GM03348 (cell line): ENCODE data around the gene ZNF774.
"Not testable (repeated sequence)": the region's sequence is repeated elsewhere in the genome, so short reads cannot be mapped to it uniquely, and the experiment has no call there.

Source experiments
- DNase-seq: peaks from one replicate; pipeline ENCODE4 v3.0.0; 2012; ENCODE audit warnings: low spot score

Gene ZNF774

DNA sequence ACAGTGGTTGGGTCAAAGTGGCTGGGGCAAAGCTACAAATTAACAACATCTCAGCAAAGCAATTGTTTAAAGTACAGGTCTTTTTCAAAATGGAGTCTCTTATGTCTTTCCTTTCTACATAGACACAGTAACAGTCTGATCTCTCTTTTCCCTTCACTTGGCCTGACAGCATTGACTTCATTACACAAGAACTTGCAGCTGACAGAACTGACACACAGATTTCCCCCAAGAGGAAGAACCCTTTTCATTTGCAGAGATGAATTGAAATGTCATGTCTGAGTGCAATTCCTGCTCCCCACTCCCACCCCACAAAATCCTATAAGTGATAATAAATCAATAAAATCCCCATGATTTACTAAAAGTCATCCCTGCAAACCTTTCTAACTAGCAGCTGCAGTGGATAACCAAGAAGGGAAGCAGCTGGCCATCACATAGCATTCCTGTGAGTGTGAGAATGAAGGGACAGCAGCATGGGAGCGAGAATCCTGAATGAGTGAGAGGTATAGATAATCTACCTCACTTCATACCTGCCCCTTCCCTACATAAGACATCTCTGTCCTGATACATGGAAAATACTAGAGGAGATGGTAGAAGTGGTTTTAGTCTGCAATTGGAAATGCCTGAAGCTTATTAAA is 4.5 kb upstream of the ZNF774 start:
- DNase-seq, result not testable (repeated sequence)

DNA sequence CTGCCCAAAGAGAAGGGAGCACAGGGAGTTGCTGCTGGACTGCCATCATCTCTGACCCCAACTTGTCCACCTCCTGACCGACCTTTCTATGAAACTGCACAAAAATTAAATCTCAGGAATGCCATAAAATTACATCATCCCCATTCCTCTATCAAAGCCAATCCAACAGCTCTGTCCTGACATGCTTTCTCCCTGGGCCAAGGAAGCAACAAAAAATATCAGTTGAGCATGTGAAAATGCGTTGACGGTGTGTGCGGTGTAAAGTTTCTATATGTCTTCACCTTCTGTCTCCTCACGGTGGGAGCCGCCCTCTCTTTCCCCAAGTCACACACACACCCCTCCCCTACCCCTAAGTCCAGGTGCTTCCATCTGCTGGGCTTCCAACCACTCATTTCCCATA is 3.6 kb upstream of the ZNF774 start:
- no peak for DNase-seq

DNA sequence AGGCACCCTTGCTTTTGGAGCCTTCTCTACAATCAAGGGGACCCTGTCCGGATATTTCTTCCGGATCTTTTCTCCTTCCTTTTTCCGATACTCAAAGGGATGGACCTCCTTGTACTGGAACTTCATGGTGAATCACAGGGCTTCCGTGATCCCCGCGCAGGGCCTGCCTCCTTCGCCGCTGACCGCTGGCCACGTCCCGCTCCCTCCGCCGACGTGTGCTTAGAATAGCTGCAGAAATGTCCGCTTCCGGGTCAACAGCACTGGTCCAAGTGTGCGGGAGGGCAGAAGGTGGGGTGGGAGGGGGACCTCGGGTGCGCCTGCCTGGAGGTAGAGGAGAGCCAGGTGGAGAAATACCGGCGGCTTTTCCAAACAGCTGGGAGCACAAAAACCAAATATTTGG is 3.0 kb upstream of the ZNF774 start:
- no peak for DNase-seq

DNA sequence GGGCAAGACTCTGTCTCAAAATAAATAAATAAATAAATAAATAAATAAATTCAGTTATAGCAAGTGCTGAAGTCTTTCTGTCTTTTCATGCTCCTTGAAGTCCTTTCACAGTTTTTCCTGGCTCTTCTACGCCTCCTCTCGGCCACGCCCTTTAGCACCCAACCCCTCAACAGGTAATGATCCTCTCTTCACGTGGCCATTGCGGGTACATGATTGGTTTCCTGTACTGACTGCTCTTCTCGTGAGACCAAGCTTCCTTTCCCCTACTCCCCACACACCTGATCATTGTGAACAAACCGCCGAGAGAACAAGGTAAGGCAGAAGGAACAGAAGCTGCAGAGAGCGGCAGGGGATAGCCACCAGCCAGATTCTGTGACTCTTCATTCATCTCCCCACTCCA is 2.3 kb upstream of the ZNF774 start:
- DNase-seq, result no peak

DNA sequence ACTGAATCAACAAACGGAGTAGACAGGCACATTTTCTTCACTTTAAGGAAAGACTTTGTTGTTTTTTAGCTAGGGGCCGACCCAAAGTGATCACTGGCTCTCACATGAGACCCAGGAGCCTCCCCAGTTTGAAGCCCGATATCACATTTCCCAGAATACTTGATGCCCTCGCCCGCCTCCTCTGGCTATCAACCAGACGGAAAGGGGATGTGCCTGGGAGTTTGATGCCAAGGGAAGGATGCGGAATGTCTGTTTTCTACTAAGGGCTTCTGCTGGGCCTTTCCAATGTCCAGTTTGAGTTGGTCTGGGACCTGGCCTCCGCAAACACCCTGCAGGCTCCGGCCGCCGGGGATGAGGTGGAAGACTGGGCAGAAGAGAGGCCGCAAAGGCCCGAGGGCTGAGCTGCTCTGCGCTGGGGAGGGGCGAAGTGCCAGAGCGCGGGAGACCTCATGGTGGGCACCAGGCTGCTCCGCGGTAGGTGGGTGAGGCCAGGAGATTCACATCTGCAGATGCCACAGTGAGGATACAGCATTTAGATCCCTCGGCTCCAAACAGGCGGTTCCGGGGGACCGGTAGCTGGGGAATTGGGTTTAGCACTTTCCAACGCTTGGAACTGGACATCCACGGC is 491 bp upstream of the ZNF774 start:
- peak; percentile 18 for DNase-seq

GRCh38 chr15:90354986-90355385 is 2.9 kb downstream of the ZNF774 start:
- DNase-seq, result no peak

DNA sequence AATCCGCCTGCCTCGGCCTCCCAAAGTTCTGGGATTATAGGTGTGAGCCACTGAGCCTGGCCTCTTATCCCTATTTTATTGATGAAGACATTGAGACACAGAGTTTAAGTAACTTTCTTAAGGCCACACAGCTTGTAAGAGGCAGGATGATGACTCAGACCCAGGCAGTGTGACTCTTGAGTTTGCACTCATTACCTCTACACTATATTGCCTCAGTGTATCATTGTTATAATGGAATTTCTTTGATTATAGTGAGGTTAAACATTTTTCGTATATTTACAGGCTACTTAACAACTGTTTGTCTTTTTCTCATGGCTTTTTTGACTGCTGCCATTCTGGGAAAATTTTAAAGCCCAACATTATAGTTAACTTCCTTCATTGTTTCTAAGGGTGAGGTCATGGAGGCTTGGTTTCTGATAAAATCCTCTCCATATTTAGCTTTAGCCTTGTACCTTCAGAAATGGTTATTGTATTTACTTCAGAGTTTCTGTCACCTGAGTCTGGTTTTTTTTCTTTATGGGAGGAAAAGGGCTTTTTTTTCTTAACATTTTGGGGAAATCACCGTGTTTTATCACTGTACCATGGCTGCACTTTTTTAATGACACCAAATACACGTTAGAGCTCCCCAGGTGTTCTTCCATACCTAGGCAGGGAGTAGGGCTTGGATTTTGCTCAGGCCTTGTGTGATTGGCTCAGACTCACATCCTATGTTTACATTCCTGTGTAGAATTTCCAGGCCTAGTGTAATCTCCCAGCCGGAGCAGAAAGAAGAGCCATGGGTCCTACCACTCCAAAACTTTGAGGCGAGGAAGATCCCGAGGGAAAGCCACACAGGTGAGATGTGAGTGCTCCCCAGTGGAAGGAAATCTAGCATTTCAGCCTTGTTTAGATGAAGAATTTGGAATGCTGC is 6.3 kb downstream of the ZNF774 start:
- peak; percentile 28 for DNase-seq

DNA sequence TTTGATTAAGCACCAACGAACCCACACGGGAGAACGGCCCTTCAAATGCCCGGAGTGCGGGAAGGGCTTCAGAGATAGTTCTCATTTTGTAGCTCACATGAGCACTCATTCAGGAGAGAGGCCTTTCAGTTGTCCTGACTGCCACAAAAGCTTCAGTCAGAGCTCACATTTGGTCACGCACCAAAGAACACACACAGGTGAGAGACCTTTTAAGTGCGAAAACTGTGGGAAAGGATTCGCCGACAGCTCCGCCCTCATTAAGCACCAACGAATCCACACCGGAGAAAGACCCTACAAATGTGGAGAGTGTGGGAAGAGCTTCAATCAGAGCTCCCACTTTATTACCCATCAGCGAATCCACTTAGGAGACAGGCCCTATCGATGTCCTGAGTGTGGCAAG is 8.7 kb downstream of the ZNF774 start:
- DNase-seq, result no peak

DNA sequence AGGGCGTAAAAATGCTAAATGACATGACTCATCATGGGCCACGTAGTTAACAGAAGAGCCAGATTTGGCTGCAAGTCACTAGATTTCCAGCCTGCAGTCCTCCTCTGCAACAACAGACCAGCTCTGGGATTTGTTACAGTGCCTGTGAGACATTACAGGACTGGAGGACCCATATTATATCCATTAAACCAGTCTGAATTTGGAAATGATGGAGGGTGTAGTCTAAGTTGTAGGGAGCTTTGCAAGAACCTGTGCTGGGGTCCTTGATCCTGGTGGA is 10.8 kb downstream of the ZNF774 start:
- DNase-seq, result peak; percentile 81

- DNase-seq, result peak; percentile 65
Measured at GRCh38 chr15:90364251-90364650, 12.2 kb downstream of the ZNF774 start.

GRCh38 chr15:90365414-90366055 is 13.5 kb downstream of the ZNF774 start:
- no peak for DNase-seq

- DNase-seq, result peak; percentile 54
Measured at GRCh38 chr15:90367576-90367975, 15.5 kb downstream of the ZNF774 start.

GRCh38 chr15:90375071-90375470 is 23.0 kb downstream of the ZNF774 start:
- no peak for DNase-seq

- DNase-seq, result no peak
Measured at GRCh38 chr15:90376789-90377188, 24.7 kb downstream of the ZNF774 start.

- no peak for DNase-seq
Measured at GRCh38 chr15:90379263-90379662, 27.2 kb downstream of the ZNF774 start.

DNA sequence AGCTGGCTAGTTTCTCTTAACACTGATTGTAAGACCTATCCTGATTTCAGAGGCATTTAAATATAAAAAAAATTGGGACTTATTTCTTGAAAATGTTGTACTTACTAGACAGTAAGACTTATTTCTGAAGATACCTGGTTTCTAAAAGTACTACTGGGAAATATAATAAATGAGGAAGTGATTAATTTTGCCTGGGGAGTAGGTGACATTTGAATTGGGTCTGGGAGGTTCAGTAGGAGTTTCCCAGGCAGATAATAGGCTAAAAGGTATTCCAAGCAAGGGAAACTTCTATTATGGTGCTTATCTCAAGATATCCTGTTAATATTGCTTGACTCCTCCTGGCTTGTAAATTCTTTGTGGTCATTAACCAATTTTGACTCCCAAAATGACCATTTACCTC is 29.4 kb downstream of the ZNF774 start:
- no peak for DNase-seq

DNA sequence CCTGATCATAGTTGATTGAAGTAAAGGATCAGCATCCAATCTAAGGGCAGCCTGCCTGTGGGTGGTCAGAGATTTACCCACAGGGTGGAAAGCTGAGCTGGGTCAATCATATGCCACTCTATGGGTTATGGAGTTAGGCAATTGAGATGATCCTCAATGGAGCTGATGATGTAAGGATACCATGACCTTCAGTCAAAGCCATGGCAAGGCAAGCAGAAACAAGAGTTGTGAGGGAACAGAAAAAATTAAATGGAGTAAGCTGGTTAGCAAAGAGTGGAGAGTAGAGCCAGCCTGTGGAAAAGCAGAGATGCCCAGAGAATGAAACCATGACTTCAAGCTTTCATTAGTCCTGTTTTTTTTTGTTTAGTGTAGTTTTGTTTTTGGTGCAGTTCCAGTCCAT is 30.2 kb downstream of the ZNF774 start:
- no peak for DNase-seq

DNA sequence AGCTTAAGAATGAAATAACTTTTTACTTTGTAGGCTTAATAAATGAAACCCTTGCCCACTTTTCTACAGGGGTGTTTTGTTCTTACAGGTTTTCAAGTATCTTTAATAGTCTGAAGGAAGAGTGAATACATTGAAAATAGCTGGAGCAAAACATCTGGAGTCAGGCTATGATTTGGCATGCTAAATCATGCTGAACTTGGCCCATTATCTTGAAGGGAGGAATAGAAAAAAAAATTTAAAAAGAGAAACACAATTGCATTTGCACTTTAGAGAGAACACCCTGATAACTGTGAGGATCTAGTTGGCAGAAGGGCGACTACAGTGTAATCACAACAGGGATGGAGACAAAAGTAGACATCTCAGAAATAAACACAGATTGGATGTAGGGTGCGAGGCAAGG is 34.1 kb downstream of the ZNF774 start:
- no peak for DNase-seq

- peak; percentile 98 for DNase-seq
Measured at GRCh38 chr15:90387534-90388461, 35.7 kb downstream of the ZNF774 start, which contains the start of gene IQGAP1. Gene IQGAP1, plus strand, starts transcription at chr15:90388242. Its CDS starts 100 bp downstream, at chr15:90388342.

DNA sequence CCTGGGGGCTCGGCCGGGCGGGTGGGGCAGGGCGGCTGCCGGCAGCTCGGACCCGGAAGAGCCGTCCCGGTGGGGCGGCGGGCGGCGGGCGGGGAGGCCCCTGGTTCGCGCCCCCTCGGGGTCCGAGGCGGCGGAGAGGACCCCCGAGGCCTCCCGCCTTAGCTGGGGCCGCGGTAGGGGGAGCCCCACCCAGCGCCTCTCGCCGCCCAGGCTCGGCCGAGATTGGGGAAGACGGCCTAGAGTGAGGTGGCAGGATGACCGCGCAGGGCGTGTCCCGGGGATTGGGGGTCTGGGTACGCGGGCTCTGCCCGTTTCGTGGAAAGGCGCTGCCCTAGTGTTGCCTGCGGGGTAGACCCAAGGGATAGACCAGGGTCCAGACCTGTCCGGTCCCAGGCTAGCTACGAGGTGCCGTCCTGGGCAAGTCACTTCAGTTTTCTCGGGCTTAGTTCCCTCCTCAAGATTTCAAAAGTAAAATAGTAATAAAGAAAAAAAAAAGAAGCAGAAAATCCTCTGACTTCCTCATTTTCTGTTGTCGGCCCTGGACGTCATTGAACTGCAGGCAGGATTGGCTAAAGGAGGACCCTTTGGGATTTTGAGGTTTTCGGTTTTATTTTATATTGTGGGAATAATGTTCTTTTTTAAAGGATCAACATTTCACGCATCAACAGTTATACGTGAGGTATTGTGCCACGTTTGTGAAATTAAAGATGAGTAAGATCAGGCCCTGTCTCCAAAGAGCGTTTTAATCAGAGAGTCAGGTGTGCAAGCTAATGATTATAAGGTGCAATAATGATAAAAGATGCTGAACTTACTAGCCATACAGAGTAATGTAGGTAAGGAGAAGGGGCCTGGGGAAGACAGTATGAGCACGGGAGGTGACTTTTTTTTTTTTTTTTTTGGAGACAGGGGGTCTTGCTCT is 36.6 kb downstream of the ZNF774 start:
- DNase-seq, result peak; percentile 78
